GM18517 (cell line): Measurements from ENCODE around the gene HDDC3.

ENCODE experiments used
- ATAC-seq: cut with Tn5 transposase; IDR thresholded peaks from one replicate; pipeline ENCODE4 v1.9.1; 2021; ENCODE audit warnings: mild to moderate bottlenecking, moderate library complexity; ENCODE audit not compliant: unreplicated experiment

The HDDC3 gene

DNA sequence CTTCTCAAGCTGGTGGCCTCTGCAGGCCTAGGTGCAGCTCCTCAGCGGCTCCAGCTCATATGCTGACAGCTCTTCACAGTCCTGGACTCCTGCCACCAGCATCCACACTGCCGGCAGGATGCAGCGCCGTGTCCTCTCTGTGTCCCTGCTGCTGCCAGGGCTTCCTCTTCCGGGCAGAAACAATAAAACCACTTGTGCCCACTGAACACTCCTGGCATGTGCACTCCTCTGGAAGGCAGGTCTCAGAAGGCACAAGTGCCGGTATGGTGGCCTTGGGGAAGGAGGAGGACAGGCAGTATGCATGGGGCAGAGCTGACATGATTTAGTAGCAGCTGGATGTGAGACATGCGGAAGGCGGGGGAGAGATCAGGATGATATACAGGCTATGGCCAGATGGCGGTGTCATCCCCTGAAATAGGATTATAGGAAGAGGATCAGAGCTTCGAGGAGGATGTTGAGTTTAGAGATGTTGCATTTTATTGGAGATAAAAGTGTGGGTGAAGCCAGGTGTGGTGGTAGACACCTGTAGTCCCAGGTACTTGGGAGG, 36.7 kb downstream of the HDDC3 start:
- ATAC-seq, result no peak

DNA sequence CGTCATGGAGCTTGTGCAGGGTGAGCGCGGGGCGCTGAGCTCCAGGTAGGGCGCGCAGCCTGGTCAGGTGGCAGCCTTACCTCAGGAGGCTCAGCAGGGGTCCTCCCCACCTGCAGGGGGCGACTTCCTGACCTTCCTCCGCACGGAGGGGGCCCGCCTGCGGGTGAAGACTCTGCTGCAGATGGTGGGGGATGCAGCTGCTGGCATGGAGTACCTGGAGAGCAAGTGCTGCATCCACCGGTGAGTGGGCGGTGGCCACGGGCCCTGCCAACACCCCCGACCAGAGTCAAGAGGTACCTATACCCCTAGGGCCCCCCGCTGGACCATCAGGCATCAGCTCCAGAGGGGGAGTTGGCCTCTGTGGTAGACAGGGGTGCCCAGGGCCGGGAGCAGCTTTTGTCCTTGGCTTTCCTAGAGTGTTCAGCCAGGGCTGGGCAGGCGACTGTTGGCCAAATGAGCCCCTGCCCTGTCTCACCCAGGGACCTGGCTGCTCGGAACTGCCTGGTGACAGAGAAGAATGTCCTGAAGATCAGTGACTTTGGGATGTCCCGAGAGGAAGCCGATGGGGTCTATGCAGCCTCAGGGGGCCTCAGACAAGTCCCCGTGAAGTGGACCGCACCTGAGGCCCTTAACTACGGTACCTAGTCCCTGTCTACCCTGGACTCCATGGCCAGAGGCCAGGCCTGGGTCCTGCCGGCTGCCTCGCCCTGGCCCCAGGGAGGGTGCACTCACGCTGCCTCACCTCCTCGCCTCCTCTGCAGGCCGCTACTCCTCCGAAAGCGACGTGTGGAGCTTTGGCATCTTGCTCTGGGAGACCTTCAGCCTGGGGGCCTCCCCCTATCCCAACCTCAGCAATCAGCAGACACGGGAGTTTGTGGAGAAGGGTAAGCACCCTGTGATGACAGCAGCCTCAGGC, 38.9 kb downstream of the HDDC3 start:
- ATAC-seq, result no peak

DNA sequence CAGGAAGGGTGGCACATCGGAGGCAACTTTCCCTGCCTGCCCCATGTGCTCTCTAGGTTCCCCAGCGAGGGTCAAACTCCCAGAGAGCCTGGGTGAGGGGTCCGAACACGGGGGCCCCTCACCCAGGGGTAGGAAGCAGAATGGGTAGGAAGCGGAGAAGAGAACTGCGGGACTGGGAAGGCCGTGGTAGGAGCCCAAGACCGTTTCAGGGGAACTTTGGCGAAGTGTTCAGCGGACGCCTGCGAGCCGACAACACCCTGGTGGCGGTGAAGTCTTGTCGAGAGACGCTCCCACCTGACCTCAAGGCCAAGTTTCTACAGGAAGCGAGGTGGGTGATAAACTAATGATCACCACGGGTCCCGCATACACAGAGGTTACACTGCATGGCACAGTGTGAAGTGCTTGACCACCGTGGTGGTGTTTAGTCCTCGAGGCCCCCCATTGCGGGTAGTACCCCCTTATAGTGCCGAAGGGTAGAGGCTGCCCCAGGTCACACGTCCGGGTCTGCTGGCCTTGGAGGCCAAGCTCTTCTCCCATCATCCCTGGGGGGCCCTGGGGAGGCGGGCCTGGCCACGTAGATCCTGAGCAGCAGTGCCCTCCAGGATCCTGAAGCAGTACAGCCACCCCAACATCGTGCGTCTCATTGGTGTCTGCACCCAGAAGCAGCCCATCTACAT, 39.7 kb downstream of the HDDC3 start:
- ATAC-seq, result no peak

DNA sequence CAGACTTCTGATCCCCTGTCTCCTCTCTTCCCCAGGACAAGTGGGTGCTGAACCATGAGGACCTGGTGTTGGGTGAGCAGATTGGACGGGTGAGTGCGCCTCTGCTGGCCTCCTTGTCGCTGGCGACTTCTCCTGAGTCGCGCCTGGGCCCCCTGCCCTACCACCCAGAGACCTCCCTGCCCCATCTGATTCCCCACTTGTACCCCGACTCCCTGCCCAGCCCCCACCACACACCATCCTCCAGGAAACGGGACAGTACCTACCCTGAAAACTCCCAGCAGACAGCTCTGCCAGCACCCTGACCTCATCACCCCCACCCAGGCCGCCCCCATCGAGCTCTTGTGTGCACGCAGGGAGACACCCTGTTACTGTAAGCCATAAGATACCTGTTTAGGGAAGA, 40.3 kb downstream of the HDDC3 start:
- ATAC-seq, result no peak

DNA sequence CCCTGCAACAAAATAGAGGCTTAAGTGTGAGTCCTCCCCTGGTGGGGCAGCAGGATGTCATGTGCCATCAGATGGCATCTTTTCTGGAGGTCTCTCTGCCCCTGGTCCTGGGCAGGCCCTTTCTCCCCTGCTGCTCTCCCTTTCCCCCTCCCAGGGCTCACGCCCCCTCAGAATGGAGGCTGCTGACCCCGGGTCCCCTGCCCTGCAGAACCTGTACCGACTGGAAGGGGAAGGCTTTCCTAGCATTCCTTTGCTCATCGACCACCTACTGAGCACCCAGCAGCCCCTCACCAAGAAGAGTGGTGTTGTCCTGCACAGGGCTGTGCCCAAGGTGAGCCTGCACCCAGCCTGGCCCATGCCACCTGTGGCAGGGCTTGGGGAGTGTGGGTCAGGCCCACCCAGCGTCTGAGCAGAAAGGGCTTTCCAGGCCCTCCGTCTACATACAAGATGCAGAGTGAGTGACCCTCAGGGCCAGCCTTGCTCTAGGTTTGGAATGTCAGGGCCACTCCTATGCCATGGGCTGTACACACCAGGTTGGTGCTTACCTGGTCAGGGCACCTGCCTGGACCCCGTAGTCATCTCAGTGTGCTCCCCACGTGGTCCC, 40.9 kb downstream of the HDDC3 start:
- no peak for ATAC-seq

DNA sequence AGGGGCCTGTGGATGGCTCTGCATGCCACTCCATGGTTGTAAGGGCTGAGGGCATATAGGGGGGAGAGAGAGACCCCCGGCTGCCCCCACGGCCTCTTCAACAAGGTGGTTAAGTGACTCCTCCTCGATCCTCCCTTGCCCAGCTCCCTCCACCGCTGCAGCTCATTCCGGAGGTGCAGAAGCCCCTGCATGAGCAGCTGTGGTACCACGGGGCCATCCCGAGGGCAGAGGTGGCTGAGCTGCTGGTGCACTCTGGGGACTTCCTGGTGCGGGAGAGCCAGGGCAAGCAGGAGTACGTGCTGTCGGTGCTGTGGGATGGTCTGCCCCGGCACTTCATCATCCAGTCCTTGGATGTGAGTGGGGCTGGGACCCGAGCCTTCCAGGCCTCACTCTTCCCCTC, 41.5 kb downstream of the HDDC3 start:
- ATAC-seq, result no peak

DNA sequence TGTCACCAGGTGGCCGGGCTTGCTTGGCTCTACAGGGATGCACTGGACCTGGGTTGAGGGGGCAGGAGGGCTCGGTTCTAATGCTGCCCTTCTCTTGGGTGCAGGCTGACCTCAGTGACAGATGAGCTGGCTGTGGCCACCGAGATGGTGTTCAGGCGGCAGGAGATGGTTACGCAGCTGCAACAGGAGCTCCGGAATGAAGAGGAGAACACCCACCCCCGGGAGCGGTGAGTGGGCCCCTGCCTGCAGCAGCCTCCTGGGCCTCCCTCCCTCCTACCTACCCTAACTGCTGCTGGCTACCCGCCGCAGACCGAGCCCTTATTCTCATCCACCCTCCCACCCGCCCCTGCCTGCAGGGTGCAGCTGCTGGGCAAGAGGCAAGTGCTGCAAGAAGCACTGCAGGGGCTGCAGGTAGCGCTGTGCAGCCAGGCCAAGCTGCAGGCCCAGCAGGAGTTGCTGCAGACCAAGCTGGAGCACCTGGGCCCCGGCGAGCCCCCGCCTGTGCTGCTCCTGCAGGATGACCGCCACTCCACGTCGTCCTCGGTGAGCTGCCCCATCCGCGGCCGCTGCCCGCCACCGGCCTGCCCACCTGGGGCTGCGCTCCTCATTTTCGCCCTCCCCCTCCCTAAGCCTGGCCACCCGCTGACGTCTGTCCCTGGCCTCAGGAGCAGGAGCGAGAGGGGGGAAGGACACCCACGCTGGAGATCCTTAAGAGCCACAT, 42.5 kb downstream of the HDDC3 start:
- ATAC-seq, result no peak

DNA sequence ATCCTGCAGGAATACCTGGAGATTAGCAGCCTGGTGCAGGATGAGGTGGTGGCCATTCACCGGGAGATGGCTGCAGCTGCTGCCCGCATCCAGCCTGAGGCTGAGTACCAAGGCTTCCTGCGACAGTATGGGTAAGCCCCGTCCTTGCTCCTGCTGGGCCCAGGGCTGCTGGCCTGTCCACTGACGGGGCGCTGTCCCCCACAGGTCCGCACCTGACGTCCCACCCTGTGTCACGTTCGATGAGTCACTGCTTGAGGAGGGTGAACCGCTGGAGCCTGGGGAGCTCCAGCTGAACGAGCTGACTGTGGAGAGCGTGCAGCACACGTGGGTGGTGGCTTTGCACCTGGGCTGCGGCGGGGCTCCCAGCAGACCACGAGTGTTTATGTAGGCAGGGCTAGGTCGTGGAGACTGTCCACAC, 43.0 kb downstream of the HDDC3 start:
- no peak for ATAC-seq

DNA sequence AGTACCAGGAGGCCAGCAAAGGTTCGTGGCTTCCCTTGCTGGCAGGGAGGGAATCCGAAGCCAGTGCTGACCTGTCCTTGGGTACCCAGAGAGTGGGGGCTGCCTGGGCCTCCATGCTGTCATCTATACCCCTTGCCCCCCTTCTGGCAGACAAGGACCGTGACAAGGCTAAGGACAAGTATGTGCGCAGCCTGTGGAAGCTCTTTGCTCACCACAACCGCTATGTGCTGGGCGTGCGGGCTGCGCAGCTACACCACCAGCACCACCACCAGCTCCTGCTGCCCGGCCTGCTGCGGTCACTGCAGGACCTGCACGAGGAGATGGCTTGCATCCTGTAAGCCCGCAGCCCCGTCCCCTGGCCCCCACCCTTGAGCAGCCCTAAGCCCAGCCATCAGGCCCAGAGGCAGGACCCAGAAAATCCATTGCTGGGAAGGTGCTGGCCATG, 45.3 kb downstream of the HDDC3 start:
- ATAC-seq, result no peak

DNA sequence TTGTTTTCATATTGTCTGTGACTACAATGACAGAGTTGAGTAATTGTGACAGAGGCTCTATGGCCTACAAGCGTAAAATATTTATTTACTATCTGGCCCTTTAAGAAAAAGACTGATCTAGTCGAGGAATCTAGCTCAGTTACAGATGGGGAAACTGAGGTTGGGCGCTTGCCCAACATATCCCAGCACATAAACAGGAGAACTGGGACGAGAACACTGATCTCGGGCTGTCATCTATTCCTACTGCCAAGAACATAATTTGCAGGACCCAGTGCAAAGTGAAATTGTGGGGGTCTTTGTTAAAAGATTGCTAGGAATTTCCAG, 46.1 kb downstream of the HDDC3 start:
- no peak for ATAC-seq

DNA sequence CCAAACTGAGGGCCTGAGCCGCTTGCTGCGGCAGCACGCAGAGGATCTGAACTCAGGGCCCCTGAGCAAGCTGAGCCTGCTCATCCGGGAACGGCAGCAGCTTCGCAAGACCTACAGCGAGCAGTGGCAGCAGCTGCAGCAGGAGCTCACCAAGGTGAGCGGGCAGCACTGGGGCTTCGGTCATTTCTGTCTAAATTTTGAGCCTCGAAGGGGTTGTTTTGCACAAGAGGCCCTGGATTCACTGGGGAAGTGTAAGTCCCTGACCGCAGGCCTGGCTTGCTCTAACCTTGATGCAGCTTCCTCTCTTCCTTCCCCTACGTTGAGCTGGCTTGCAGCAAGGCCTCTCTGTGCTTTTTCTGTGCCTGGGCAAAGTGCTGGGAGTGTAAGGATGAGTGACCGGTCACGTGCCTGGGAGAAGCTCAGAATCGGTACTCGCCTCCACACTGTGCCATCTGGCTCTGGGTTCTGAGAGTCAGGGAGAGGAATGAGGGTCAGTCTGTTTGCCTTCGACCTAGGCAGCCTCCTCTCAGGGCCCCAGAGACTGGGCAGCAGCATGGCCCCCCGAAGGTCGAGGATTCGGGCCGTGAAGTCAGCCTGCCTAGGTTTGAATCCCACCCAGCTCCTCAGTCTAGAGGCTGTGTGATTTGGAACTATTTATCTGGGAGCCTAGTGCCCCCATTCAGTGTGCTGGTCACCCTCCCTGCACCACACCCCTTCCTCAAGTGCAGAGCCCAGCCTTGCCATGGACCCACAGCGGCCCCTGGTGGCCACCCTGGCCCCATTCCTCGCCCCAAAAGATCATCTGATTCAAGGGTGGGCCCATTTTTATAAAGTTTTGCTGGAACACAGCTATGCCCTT, 46.7 kb downstream of the HDDC3 start:
- ATAC-seq, result no peak

DNA sequence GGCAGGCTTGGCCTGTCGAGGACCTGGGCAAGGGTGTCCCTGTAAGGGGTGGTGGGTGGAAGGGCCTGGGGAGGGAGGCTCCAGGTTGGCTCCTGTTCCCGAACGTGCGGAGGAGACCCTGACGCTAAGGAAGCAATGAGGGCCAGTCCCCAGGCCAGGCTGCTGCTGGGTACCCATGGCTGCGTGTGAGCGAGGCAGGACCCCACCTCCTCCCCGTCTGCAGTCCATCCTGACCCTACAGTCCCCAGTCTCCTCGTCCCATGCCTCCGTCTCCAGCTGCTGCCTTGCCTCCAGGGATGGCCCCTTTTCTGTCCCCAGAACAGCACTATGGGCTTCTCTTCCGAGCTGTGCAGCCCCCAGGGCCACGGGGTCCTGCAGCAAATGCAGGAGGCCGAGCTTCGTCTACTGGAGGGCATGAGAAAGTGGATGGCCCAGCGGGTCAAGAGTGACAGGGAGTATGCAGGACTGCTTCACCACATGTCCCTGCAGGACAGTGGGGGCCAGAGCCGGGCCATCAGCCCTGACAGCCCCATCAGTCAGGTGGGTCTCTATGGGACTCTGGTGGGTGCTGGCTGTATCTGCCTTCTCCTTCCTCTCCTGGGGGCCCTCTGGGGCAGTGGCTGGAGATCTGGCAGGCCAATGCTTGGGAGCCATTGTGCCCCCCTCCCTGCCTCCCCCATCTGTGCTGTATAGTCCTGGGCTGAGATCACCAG, 47.5 kb downstream of the HDDC3 start:
- no peak for ATAC-seq

DNA sequence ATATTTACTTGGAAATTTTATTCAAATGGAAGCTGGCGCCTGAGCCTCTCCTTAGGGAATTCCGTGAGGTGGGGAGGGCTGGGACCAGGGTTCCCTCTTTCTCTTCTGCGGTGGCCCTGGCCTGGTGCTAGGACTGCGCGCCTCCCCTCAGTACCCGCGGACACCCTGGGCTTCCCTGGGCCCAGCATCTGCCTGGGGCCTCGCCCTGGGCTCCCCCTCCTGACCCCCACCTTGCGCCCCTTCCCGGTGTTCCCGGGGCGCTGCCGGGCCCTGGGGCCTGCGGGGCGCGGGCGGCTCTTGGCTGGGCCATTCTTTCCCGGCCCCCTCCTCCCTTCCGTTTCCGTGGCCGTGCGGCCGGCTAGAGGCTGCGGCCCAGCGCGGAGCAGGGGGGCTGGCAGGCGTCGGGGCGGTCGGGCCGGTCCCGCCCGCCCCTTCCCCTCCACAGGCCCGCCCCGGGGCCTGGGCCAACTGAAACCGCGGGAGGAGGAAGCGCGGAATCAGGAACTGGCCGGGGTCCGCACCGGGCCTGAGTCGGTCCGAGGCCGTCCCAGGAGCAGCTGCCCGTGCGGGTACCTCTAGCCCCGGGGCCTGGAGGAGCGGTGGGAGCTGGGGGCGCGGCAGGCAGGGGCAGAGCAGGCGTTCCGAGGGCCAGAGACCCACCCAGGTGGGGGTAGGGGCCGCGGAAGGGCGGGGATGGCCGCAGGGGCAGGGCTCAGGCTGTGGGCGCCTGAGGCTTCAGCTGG, 48.2 kb downstream of the HDDC3 start, which contains the start of gene FES:
Gene FES, plus strand, starts transcription at position 529 of the 743 bp plus-strand sequence. CDS start 542 bp downstream, outside the sequence.
- ATAC-seq, result no peak

DNA sequence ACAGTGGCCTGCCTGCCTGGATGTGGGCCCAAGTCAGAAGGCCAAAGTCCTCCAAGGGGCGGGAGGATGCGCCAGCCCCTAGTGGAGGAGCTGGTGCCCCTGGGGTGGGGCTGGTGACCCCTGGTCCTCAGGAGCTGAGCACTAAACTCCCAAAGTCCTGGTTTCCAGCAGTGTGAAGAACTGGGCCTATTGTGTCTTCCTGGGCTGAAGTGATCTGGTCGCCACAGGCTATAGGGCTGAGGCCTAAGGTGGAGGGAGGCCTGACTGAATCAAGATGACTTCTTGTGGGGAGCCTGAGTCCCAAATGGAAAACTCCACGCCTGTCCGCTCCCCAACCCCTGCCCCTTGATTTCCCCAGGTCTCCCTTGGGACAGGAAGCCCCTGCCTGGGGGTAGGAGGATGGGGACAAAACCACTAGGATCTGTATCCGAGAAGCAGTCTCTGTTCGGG, 48.8 kb downstream of the HDDC3 start:
- no peak for ATAC-seq

DNA sequence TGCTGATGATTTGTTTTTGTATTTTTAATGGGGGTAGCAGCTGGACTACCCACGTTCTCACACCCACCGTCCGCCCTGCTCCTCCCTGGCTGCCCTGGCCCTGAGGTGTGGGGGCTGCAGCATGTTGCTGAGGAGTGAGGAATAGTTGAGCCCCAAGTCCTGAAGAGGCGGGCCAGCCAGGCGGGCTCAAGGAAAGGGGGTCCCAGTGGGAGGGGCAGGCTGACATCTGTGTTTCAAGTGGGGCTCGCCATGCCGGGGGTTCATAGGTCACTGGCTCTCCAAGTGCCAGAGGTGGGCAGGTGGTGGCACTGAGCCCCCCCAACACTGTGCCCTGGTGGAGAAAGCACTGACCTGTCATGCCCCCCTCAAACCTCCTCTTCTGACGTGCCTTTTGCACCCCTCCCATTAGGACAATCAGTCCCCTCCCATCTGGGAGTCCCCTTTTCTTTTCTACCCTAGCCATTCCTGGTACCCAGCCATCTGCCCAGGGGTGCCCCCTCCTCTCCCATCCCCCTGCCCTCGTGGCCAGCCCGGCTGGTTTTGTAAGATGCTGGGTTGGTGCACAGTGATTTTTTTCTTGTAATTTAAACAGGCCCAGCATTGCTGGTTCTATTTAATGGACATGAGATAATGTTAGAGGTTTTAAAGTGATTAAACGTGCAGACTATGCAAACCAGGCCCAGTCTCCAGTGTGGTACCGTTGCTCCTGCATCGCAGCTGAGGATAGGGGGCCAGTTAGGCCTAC, 49.4 kb downstream of the HDDC3 start:
- ATAC-seq, result no peak

DNA sequence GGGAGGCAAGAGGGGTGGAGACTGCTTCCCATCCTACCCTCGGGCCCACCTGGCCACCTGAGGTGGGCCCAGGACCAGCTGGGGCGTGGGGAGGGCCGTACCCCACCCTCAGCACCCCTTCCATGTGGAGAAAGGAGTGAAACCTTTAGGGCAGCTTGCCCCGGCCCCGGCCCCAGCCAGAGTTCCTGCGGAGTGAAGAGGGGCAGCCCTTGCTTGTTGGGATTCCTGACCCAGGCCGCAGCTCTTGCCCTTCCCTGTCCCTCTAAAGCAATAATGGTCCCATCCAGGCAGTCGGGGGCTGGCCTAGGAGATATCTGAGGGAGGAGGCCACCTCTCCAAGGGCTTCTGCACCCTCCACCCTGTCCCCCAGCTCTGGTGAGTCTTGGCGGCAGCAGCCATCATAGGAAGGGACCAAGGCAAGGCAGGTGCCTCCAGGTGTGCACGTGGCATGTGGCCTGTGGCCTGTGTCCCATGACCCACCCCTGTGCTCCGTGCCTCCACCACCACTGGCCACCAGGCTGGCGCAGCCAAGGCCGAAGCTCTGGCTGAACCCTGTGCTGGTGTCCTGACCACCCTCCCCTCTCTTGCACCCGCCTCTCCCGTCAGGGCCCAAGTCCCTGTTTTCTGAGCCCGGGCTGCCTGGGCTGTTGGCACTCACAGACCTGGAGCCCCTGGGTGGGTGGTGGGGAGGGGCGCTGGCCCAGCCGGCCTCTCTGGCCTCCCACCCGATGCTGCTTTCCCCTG, 50.2 kb downstream of the HDDC3 start:
- ATAC-seq, result no peak
